ENCODE results near the gene RNF169.

DNA sequence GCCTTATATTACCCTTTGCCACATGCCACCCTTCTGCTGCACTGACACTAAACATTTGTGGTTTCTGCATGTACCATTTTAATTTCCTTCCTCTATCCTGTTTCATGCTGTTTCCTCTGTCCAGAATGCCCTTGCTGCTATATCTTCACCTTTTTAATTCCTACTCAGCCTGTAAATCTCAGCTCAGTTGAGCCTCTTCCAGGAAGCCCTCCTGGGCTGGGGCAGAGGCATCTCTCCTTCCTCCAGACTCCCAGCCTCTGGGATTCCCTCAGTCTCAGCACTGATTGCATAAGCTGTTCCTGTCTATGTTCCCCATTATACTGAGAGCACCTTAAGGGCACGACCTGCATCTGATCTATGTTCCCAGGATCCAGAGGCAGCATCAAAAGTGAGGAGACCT is 98.7 kb downstream of the RNF169 start:
- TF ChIP-seq POLR2A (IDR thresholded peaks at IDR 0.05) (no peak), CTCF (IDR thresholded peaks at IDR 0.05) (no peak)
